Naive thymus-derived CD4-positive, alpha-beta T cell (primary cell): ENCODE data around the gene HNRNPAB. TPM values are rescaled to one million over a fixed set of nuclear protein-coding genes. Genes with fewer than 3 reads are reported as not detected.
A peak's percentile ranks its signal among the peaks of the same experiment; 100 is the strongest.

Experiments used
- ATAC-seq: fragments of 150-1000 bp; cut with Tn5 transposase; 2 replicates; pipeline ENCODE4 v1.10.0; 2021; ENCODE audit warnings: mild to moderate bottlenecking, moderate library complexity
- CTCF ChIA-PET: fragments of 350-600 bp; sonication (Branson Sonifier 250); formaldehyde crosslinking; loops from one replicate; lab custom pipeline; 2021; ENCODE audit warnings: antibody characterized with exemption; lab: Charles Lee
- POLR2A ChIA-PET: fragments of 350-600 bp; sonication (Branson Sonifier 250); formaldehyde crosslinking; loops from one replicate; lab custom pipeline; 2021; ENCODE audit warnings: antibody characterized with exemption, inconsistent platforms; lab: Charles Lee
- DNase-seq, 9 donors: peaks; one replicate each; pipeline versions ENCODE4 v3.0.0 to v3.0.0-alpha.2; 2020 to 2022; ENCODE audit warnings: mixed read lengths in 1 of 9
- H3K27ac ChIP-seq: one replicate; pipeline ENCODE4 v1.7.0; 2013; ENCODE audit warnings: mild to moderate bottlenecking, low read depth, low read length, moderate library complexity
- H3K27me3 ChIP-seq, 2 donors: one replicate each; pipeline ENCODE4 v1.7.0; 2013; ENCODE audit warnings: low read length in 2 of 2, mild to moderate bottlenecking in 2 of 2, moderate library complexity in 2 of 2; ENCODE audit not compliant: control insufficient read depth in 2 of 2, insufficient read depth in 2 of 2
- H3K36me3 ChIP-seq, 3 experiments: 1 replicate in 2 of 3; 2 replicates in 1 of 3; pipeline ENCODE4 v1.7.0; 2013; ENCODE audit warnings: low read length in 3 of 3, mild to moderate bottlenecking in 3 of 3, moderate library complexity in 1 of 3; ENCODE audit not compliant: insufficient read depth in 3 of 3, control insufficient read depth in 2 of 3
- H3K4me1 ChIP-seq, 2 donors: one replicate each; pipeline ENCODE4 v1.7.0; 2013; ENCODE audit warnings: low read length in 2 of 2, mild to moderate bottlenecking in 2 of 2, moderate library complexity in 1 of 2; ENCODE audit not compliant: control insufficient read depth in 2 of 2, insufficient read depth in 2 of 2
- H3K4me3 ChIP-seq: 2 replicates; pipeline ENCODE4 v1.7.0; 2013; ENCODE audit warnings: mild to moderate bottlenecking, low read length
- H3K9me3 ChIP-seq, 3 experiments: 1 replicate in 2 of 3; 2 replicates in 1 of 3; pipeline ENCODE4 v1.7.0; 2013; ENCODE audit warnings: low read length in 3 of 3; ENCODE audit not compliant: control insufficient read depth in 2 of 3
- H3K27ac Mint-ChIP-seq, 9 donors: one replicate each; pipeline ENCODE4 v1.8.0; 2020 to 2022; ENCODE audit warnings: mixed read lengths in 9 of 9, mild to moderate bottlenecking in 8 of 9, moderate library complexity in 5 of 9, inconsistent platforms in 2 of 9
- H3K27me3 Mint-ChIP-seq, 5 donors: one replicate each; pipeline ENCODE4 v1.8.0; 2021 to 2022; ENCODE audit warnings: mixed read lengths in 5 of 5, mild to moderate bottlenecking in 1 of 5
- H3K36me3 Mint-ChIP-seq, 5 donors: one replicate each; pipeline ENCODE4 v1.8.0; 2020 to 2022; ENCODE audit warnings: mixed read lengths in 5 of 5, mild to moderate bottlenecking in 3 of 5, inconsistent platforms in 1 of 5
- H3K4me1 Mint-ChIP-seq, 7 donors: one replicate each; pipeline ENCODE4 v1.8.0; 2020 to 2022; ENCODE audit warnings: mixed read lengths in 7 of 7, mild to moderate bottlenecking in 3 of 7, inconsistent platforms in 1 of 7
- H3K4me3 Mint-ChIP-seq, 10 donors: one replicate each; pipeline ENCODE4 v1.8.0; 2020 to 2022; ENCODE audit warnings: mild to moderate bottlenecking in 10 of 10, mixed read lengths in 10 of 10, moderate library complexity in 6 of 10, inconsistent platforms in 2 of 10
- H3K9me3 Mint-ChIP-seq, 11 donors: one replicate each; pipeline ENCODE4 v1.8.0; 2020 to 2022; ENCODE audit warnings: mixed read lengths in 11 of 11, mild to moderate bottlenecking in 4 of 11, inconsistent platforms in 1 of 11, moderate library complexity in 1 of 11
- intact Hi-C, 2 donors: fragments of 100-400 bp; cut with micrococcal nuclease; formaldehyde crosslinking; loops; one replicate each; pipeline ENCODE4 v1.15.1; 2023
- polyA plus RNA-seq, 2 donors: library from polyadenylated mRNA; unstranded; fragments of 300-500 nt; fragmentation: Illumina TruSeq; gene quantifications; one replicate each; pipeline ENCODE4 v1.2.3, GENCODE V29; 2021
- total RNA-seq, 6 experiments: library from RNA in 5 of 6; stranded (reverse) in 5 of 6; gene quantifications; 1 replicate in 5 of 6; 2 replicates in 1 of 6; pipeline ENCODE4 v1.2.3 and lab custom pipeline; 2021 to 2026

Gene HNRNPAB
- total and polyA plus RNA-seq, 7 experiments from 2014 or later, result 40.6 to 197 (median 76.5) TPM

GRCh38 chr5:178203670-178204181 is 607 bp upstream of the HNRNPAB start:
- Histone ChIP-seq H3K27me3 (no peaks in the 10 kb centered on the region), H3K27ac (peak overlapping the region; percentile 88), H3K4me1 (peaks cover 11 to 25% of the 10 kb centered on the region in 2 donors), H3K4me3 (peak overlapping the region; percentile 94), H3K36me3 (peaks cover 12 to 23% (median 17%) of the 10 kb centered on the region in 3 experiments), H3K9me3 (no peaks in the 10 kb centered on the region)
- Mint-ChIP-seq H3K27me3 (peaks cover 0 to 2% (median 0%) of the 10 kb centered on the region in 5 donors), H3K4me1 (peaks cover 21 to 33% (median 28%) of the 10 kb centered on the region in 7 donors), H3K9me3 (peaks cover 0 to 5% (median 0%) of the 10 kb centered on the region in 11 donors), H3K4me3 (peak overlapping the region; percentile 90 to 100 (median 99)), H3K36me3 (peaks cover 3 to 24% (median 14%) of the 10 kb centered on the region in 5 donors), H3K27ac (peak overlapping the region in 8 of 9 donors; percentile 58 to 100 (median 98))
- ChIA-PET CTCF (no interaction called here), POLR2A (interaction anchor here (0.8 to 1.5 kb wide), 10 partner anchors 11 to 1474 kb away, joined by 3 to 16 read pairs (median 3); partner anchors contain the start of gene PHYKPL)
- DNase-seq (no peak), ATAC-seq (peak; percentile 6)
- intact Hi-C loops, result loop anchor here (1.0 to 10.0 kb wide), 11 partner anchors 29 to 1839 kb away; partner anchors contain the start of genes PHYKPL (in 2 of the 2), RUFY1 (in 2 of the 2), ARL10 (in 1 of the 2) and CLK4 (in 1 of the 2)

DNA sequence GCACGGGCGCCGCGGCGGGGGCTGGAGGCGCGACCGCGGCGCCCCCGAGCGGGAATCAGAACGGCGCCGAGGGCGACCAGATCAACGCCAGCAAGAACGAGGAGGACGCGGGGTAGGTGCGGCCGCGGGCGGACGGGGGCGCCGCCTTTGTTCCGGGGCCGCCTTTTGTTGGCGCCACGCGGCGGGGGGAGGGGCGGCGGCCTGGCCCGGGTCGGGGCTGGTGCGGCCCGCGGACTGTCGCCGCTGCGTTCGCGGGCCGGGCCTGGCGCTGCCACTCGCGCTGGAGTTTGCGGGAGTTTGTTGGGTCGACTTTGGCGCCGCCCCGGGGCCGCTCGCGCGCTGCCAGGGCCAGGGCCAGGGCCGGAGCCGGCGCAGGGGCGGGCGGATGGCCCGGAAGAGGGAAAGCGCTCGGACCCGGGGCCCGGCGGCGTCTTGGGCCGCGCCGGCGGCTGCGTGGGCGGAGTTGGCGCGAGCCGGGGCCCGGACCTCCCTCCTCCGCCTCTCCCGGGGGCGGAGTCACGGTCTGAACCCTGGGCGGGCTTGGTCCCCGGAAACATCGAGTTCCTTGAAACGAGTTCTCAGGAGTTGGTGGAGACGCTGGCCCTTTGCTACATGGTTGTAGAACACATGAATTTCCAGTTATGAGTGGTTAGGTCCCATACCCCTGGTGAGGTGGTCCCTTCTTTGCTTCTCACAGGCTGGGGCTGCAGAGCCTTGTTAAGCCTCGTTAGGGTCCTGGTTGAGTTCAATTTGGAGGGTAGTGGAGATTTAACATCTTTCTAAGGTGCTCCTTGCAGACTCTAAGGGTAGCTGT is 809 bp downstream of the HNRNPAB start:
- Mint-ChIP-seq H3K27me3 (peaks cover 0 to 2% (median 0%) of the 10 kb centered on the region in 5 donors), H3K4me3 (peak overlapping the region; percentile 71 to 97 (median 83)), H3K9me3 (peaks cover 0 to 5% (median 0%) of the 10 kb centered on the region in 11 donors), H3K36me3 (peaks cover 3 to 34% (median 14%) of the 10 kb centered on the region in 5 donors), H3K27ac (peak overlapping the region; percentile 81 to 94 (median 86)), H3K4me1 (peaks cover 28 to 42% (median 33%) of the 10 kb centered on the region in 7 donors)
- POLR2A ChIA-PET, result interaction anchor here (0.6 to 1.9 kb wide), 20 partner anchors 8 to 1473 kb away, joined by 3 to 16 read pairs (median 3); partner anchors contain the start of gene PHYKPL
- H3K27ac ChIP-seq, result peak overlapping the region; percentile 88
- intact Hi-C loops, result loop anchor here (1.0 to 10.0 kb wide), 12 partner anchors 27 to 1867 kb away; partner anchors contain the start of genes PHYKPL (in 2 of the 2), RMND5B (in 2 of the 2), RUFY1 (in 2 of the 2) and ARL10 (in 1 of the 2)
- ATAC-seq (peak; percentile 58), DNase-seq (peak; percentile 48 to 84 (median 58))
- CTCF ChIA-PET, result interaction anchor here (0.6 to 1.0 kb wide), 2 partner anchors 11 to 385 kb away, joined by 3 read pairs; partner anchors contain the start of gene COL23A1
- H3K4me1 ChIP-seq, result peaks cover 11 to 25% of the 10 kb centered on the region in 2 donors
- H3K36me3 ChIP-seq, result peaks cover 19 to 37% (median 29%) of the 10 kb centered on the region in 3 experiments
- no peaks in the 10 kb centered on the region for H3K27me3 ChIP-seq
- no peaks in the 10 kb centered on the region for H3K9me3 ChIP-seq
- H3K4me3 ChIP-seq, result peak overlapping the region; percentile 94

GRCh38 chr5:178205749-178206047 is 1.4 kb downstream of the HNRNPAB start:
- intact Hi-C loops, result loop anchor here (2.0 to 10.0 kb wide), 9 partner anchors 51 to 1867 kb away; partner anchors contain the start of genes RUFY1 (in 2 of the 2), ARL10 (in 1 of the 2), HNRNPH1 (in 1 of the 2) and KIAA1191 (in 1 of the 2)
- CTCF ChIA-PET, result interaction anchor here (1.0 kb wide), 1 partner anchor 11 kb away, joined by 3 read pairs; no protein-coding TSS in a partner anchor
- ATAC-seq, result no peak
- H3K4me1 Mint-ChIP-seq, result peaks cover 28 to 45% (median 33%) of the 10 kb centered on the region in 7 donors
- peak overlapping the region; percentile 71 to 96 (median 82) for H3K4me3 Mint-ChIP-seq
- H3K27ac Mint-ChIP-seq, result peak overlapping the region; percentile 81 to 94 (median 86)
- POLR2A ChIA-PET, result interaction anchor here (0.6 to 1.9 kb wide), 10 partner anchors 9 to 278 kb away, joined by 3 to 11 read pairs (median 4); partner anchors contain the start of gene PHYKPL
- no peaks in the 10 kb centered on the region for H3K27me3 ChIP-seq
- peaks cover 11 to 25% of the 10 kb centered on the region in 2 donors for H3K4me1 ChIP-seq
- H3K36me3 Mint-ChIP-seq, result peaks cover 4 to 37% (median 14%) of the 10 kb centered on the region in 5 donors
- peak overlapping the region; percentile 85 for H3K4me3 ChIP-seq
- peaks cover 0 to 5% (median 0%) of the 10 kb centered on the region in 11 donors for H3K9me3 Mint-ChIP-seq
- H3K36me3 ChIP-seq, result peaks cover 19 to 43% (median 29%) of the 10 kb centered on the region in 3 experiments
- H3K27ac ChIP-seq, result peak overlapping the region; percentile 88
- no peak for DNase-seq
- H3K27me3 Mint-ChIP-seq, result peaks cover 0 to 2% (median 0%) of the 10 kb centered on the region in 5 donors
- no peaks in the 10 kb centered on the region for H3K9me3 ChIP-seq

GRCh38 chr5:178206166-178207101 is 2.1 kb downstream of the HNRNPAB start:
- H3K9me3 Mint-ChIP-seq, result peaks cover 0 to 5% (median 0%) of the 10 kb centered on the region in 11 donors
- peaks cover 28 to 47% (median 34%) of the 10 kb centered on the region in 7 donors for H3K4me1 Mint-ChIP-seq
- DNase-seq, result peak in 5 of 9 donors; percentile 15 to 31 (median 19)

More at GRCh38 chr5:178206166-178207101, 2.1 kb downstream of the HNRNPAB start:
- no peaks in the 10 kb centered on the region for H3K9me3 ChIP-seq
- H3K4me3 ChIP-seq, result peak overlapping the region; percentile 85
- peaks cover 11 to 25% of the 10 kb centered on the region in 2 donors for H3K4me1 ChIP-seq
- POLR2A ChIA-PET, result interaction anchor here (0.6 to 1.9 kb wide), 10 partner anchors 9 to 277 kb away, joined by 3 to 11 read pairs (median 4); partner anchors contain the start of gene PHYKPL
- Mint-ChIP-seq H3K27ac (peak overlapping the region; percentile 81 to 94 (median 86)), H3K27me3 (peaks cover 0 to 2% (median 0%) of the 10 kb centered on the region in 5 donors), H3K4me3 (peak overlapping the region; percentile 71 to 96 (median 82)), H3K36me3 (peaks cover 9 to 42% (median 14%) of the 10 kb centered on the region in 5 donors)
- peak overlapping the region; percentile 88 for H3K27ac ChIP-seq
- no peak for ATAC-seq
- H3K36me3 ChIP-seq, result peaks cover 23 to 50% (median 29%) of the 10 kb centered on the region in 3 experiments
- intact Hi-C loops, result loop anchor here (5.0 to 10.0 kb wide), 6 partner anchors 74 to 1866 kb away; partner anchors contain the start of genes RUFY1 (in 2 of the 2), ARL10 (in 1 of the 2), KIAA1191 (in 1 of the 2) and RMND5B (in 1 of the 2)
- CTCF ChIA-PET, result interaction anchor here (1.0 kb wide), 1 partner anchor 10 kb away, joined by 3 read pairs; no protein-coding TSS in a partner anchor
- H3K27me3 ChIP-seq, result no peaks in the 10 kb centered on the region
